HG02798 (cell line): ENCODE data around the gene PARN.

Experiments
- ATAC-seq: cut with Tn5 transposase; IDR thresholded peaks from one replicate; pipeline ENCODE4 v1.9.1; 2021; ENCODE audit warnings: mild to moderate bottlenecking; ENCODE audit not compliant: unreplicated experiment, poor library complexity

The PARN gene

DNA sequence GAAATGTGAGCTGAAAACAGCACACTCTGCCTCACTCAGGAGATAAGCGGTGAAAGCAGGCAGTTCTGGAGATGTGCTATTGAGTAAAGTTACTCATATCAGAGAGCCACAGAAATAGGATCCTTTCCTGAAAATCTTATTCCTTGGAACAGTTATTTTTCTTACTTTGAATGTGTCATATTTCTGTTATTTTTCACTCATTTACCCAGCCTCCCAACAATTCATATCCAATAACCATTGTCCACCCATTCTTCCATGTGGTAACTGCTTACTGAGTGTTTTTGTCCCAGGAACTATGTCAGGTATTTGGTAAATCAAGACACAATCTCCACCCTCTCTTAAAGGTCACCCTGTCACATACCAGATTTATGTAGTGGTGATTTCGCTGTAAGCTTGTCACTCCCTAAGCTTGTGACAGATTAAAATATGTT lies 144.9 kb downstream of the PARN start:
- no peak for ATAC-seq

DNA sequence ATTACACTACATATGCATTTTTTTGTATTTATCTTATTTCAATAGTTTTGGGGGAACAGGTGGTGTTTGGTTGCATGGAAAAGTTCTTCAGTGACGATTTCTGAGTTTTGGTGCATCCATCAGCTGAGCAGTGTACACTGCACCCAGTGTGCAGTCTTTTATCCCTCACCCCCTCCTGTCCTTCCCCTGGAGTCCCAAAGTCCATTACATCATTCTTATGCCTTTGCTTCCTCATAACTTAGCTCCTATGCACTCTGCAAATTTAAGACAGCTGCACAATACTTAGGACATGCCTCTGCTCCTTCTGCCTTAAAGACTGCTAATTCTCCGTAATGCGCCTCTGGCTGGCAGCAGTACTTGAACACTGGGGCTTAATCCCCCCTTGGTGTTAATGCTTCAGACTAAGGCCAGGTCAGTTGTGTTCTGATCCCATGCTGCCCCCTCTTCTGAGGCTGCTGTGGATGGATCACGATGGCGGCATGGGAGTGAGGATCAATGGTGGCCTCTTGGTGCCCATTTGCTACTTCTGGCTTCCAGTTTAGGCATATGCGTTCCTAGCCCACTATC lies 146.2 kb downstream of the PARN start:
- no peak for ATAC-seq

DNA sequence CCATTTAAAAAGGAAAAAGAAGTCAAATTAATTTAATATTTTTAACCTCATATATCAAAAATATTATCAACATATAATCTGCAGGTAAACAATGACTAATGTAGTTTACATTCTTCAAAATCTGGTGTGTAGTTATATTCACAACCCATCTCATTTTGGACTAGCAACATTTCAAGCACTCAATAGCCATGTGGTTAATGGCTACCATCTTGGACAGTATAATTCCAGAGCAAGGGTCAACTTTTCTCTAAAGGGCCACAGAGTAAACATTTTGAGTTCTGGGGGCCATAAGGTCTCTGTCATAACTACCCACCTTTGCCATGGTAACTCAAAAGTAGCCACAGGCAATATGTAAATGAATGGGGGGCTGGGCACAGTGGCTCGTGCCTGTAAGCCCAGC lies 153.9 kb downstream of the PARN start:
- no peak for ATAC-seq

DNA sequence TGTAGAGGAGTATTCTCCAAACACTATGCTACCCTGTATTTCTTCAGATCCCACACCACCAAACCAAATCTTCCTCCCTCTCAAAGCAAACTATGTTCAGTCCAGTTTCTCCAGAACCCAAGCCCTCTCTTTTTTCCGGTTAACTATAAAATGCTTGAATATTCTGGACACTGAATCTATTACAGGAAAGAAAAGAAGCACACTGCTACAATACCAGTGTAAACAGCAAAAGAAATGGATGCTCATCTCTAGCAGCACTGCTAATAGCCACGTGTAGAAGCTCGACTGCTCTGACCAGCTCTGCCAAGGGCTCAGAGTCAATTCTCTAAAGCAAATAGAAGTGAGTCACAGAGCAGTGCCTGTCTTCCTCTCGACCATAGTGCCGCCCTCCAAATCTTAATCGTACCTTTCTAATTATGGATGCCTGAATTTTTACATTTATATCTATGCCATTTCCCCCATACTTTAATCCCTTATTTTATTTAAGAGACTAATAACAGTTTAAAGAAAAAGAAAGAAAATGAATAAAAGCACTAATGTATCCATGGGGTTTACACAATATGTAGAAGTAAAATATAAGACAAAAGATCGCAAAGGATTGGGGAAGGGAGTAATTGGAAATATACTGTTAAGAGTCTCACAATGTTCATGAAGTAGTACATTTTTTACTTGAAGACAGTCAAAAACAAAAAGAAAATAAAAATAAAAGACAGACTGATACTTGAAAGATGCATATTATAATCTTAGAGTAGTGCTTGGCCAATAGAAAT lies 154.5 kb downstream of the PARN start:
- no peak for ATAC-seq

DNA sequence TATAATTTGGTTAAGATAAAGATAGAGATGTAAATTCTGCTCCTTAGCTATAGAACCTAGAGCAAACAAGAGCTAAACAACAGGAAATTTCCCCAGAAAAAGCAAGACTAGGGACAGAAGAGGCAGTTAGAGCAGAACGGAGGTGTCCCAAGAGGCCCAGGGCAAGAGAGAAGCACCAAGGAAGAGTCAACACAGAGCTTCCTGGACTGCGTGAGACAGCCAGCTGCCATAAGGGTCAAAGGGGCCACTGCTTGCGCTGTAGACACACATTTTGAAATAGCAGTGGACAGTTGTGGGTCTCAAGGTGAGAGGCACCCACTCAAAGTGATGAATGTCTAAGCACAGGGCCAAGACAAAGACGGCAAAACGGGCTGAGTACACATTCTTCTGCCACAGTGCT lies 156.6 kb downstream of the PARN start:
- ATAC-seq, result no peak

DNA sequence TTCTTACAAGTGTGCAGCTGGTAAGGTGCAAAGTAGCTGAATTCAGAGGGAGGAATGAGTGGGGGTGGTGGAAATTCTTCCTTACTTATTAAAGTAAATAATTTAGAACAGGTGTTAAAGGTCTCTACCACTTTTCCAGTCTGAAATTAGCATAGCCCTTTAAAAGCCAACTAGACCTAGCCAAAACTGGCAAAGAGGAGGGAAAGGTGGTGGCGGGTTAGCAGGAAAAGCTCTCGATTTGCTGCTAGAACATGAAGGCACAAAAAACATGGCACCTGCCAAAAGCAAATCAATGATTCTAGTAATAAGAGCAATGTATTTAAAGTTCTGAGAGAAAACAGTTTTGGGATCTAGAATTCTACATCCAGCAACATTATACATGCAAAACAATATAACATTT lies 157.7 kb downstream of the PARN start:
- no peak for ATAC-seq

DNA sequence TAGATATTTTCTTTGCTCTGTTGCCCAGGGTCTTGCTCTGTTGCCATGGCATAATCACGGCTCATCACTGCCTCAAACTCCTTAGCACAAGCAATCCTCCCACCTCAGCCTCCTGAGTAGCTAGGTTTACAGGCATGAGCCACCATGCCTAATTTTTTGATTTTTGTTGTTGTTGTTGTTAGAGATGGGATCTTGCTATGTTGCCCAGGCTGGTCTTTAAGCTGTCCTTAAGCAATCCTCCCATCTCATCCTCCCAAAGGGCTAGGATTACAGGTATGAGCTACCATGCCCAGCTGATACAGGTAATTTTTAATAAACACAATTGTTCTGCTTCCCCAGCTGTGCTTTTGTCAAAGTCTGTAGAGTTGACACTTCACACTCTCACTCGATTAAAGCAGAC lies 159.3 kb downstream of the PARN start:
- ATAC-seq, result no peak

DNA sequence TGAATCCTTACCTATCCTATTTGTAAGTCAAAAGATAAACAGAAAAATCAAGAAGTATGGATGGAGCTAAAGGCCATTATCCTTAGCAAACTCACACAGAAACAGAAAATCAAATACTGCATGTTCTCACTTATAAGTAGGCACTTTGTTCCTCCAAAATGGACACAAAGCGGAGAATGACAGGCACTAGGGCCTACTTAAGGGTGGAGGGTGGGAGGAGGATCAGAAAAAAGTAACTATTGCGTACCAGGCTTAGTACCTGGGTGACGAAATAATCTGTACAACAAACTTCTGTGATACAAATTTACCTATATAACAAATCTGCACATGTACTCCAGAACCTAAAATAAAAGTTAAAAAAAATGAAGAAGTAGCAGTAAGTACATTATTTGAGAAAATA lies 164.3 kb downstream of the PARN start:
- no peak for ATAC-seq

DNA sequence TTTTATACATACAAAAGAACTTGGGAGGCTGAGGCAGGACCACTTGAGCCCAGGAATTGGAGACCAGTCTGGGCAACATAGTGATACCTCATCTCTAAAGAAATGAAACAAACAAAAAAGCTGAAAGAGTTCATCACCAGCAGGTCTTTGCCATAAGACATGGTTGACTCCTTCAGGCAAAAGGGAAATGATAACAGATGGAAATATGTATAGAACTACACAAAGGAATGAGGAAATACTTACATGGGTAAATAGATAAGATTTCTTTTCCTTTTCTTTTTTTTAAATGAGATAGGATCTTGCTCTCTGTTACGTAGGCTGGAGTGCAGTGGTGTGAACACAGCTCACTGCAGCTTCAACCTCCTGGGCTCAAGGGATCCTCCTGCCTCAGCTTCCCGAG lies 165.3 kb downstream of the PARN start:
- no peak for ATAC-seq

DNA sequence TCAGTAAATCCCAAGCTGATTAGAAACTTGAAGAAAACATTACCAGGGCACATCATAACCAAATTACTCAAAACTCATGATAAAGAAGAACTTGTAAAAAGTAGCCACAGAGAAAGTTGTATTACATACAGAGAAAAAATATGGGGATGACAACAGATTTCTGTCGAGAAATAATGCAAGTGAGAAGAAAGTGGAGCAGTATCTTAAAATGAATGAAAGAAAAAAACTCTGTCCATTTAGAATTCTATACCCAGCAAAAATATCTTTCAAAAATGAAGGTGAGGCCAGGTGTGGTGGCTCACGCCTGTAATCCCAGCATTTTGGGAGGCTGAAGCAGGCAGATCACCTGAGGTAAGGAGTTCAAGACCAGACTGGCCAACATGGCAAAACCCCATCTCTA lies 165.9 kb downstream of the PARN start:
- ATAC-seq, result no peak

DNA sequence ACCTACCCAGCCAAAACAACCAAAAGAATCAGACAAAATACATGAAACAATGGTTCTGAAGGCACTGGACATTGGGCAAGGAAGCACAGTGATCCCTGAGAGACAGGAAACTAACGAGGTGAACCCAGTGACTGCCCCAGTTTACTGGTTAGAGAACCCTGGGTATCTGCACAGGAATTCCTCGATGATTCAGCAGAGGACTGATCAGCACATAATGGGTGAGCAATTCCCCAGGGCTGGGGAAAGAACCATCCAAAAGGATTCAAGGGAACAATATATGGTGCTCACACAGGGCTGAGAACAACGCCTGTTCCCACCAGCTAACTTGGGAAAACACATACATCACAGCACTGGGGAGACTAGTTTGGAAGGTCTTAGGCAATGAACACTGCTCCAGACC lies 167.2 kb downstream of the PARN start:
- ATAC-seq, result no peak

DNA sequence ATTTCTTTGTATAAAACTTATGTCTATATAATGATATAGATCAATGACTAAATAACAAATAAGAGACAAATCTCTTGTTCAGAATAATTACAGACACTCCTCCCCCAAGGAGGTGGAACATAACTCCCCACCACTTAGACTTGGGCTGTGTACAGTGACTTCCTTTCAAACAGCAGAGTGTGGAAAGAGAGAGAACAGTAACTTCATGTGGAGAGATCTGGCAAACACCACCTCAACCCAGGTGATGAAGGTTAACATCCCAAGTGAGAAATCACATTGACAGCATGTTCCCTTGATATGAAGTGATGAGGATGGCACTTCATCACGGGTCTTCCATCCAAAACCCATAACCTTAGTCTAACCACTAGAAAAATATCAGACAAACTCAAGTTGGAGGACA lies 169.3 kb downstream of the PARN start:
- ATAC-seq, result no peak

DNA sequence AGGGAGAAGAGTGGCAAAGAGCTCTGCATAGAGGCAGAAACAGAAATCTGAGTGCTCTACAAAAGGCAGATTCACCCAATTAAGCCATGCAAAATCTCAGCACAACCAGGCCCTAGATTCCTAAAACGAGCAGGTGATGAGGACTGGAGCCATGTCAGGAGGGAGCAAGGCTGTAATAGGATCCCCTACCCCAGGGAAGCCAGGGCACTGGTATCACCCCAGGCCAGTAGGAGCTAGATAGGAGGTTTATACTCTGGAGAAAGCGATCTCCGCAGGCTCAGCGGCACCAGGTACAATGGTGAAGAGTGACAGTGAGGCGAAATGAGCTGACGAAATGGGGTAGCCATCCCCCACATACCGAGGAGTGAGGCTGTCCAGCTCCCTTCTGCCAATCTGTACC lies 171.5 kb downstream of the PARN start:
- no peak for ATAC-seq

DNA sequence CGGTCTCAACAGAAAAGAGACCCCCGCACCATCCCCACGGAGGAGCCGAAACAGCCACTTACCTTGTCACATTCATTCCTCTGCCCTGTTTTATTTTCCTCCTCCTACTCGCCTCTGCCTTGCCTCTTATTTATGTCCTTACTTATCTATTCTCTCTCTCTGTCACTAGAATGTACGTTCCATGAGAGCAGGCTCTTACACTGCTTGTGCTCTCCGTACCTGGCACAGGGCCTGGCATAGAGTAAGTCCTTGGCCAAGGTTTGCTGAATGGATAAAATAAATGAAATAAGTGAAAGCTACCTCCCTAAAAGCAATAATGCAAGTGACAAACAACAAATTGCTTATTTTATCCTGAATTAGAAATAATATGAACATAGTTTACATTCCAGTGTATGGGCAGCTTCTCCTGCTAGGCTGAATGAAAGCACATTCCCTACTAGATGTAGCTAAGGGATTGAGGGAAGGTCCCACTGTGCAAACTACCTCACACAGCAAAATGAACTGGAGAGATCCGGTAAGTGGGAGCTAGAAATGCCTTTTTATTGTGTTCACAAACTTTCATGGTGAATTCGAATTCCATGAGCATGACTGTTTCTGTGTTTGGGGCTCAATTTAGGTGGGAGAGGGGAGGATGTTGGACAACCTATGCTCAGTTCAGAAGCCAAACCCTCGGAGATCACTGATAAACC lies 173.1 kb downstream of the PARN start:
- ATAC-seq, result no peak

DNA sequence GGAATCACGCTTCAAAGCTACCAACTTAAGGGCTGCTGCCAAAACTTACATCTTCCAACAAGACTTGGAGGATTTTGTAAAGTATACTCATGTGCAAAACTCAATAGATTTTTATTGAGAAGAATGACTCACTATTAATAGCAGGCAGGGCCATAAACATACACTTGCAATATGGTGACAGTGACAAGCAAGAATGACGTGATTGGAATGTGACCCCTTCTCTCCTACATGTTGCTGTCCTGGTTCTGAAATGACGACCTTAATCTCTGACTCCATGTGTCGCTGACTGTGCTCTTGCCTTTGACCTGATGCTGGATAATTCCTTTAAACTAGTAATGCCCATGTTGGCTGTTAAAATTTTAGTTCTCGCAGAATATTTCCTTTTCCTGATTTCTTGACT lies 174.5 kb downstream of the PARN start:
- no peak for ATAC-seq

DNA sequence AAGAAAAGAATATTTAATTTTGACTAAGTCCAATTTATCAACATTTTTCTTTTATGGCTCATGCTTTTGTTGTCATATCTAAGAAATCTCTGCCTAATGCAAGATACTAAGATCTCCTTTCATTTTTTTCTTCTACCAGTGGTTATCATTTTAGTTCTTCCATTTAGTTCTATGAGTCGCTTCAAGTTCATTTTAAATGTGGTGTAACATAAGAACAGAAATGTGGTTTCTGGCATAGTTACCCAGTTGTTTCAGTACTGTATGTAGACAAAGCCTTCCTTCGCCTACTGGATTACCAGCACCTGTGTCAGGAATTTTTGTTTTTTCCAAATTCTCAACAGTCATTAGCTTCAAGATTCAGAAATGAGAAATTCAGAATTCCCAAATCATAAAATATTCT lies 175.7 kb downstream of the PARN start:
- no peak for ATAC-seq

DNA sequence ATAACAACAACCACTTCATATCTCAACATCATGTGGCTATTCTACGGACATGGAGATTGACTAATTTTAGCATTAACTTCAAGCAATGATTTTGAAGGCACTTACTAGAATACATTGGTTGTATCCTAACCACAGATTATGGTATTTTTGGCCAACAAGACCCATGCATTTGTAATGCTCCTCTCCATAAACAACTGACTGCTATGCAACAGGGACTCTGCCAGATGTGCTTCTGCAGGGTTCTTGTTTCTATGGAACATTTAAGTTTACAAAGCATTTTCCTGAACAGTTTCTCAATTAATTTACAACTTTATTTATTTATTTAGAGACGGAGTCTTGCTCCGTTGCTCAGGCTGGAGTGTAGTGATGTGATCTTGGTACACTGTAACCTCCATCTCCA lies 178.0 kb downstream of the PARN start:
- no peak for ATAC-seq

DNA sequence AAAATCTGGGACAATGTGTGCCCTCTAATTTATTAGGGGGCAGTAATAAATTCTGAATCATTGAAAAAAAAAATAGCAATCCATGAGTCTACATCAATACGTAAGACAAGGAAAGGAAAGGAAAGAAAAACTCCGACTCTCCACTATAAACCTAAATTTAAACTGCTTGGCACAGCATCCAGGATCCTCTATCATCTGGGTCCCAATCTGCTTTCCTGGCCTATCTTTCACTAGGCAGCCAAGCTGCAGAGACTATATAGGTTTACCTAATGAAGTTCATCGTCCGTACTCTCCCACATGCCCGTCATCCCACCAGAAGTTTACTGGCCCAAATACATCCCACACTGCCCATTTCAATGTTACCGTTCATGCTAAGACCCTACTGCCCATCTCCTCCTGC lies 179.2 kb downstream of the PARN start:
- no peak for ATAC-seq

DNA sequence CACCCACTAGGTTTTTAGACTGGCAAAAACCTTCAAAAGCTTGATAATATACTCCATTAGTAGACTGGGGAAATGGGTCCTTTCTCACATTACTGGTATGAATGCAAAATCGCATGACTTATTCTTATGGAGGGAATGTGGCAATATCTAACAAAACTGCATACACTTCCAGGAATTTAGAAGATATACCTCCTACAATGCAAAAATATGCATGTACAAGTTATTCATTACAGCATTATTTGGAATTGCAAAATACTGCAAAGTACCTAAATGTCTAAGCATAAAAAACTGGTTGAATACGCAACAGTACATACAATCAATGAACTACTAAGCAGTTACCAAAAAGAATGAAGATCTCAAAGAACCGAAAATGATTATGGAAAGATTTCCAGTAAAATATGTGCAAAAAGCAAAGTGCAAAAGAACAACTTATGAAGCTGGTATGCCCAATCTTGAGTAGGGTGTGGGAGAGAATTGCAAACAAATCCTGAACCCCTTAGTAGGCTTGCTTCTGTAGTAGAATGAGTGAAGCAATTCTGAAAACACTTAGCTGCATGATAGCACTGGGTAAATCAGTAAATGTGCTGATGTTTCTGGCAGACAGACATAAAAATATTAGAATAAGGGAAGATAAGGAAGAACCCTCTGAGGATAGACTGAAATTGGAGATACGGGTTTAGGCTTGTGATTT lies 180.1 kb downstream of the PARN start:
- no peak for ATAC-seq

DNA sequence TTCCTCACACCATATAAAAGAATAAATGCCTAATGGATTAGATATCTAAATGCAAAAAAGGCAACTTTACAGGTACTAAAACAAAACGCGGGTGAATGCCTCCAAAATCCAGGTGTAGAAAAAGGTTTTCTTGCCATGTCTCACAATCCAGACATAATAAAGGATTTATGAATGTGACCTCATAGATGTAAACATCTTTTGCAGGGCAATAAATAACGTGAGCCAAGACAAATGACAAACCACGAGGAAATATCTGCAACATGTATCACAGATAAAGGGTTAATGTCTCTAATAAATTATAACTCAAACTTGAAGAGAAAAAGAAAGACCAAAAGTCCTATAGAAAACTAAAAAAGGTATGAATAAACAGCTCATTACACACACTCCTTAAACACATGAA lies 180.7 kb downstream of the PARN start:
- no peak for ATAC-seq

DNA sequence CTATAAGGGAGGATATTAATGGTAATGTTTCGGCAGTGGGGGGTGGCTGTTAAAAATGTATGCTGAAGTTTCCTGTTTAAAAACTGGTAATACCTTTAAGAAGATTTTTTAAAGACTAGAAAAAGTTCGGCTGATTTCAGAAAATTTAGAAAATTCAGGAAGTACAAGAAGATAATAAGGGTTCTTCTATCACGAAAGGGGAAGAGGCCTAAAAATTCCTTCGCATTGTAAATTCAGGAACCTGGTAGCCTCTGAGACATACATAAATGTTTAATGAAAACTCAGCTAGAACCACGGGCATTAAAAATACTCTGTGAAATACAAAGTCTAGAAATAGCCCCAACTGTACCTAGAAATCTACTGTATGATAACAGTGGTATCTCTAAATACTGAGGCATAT lies 181.2 kb downstream of the PARN start:
- ATAC-seq, result no peak
